ENCODE measurements around the gene FPGS.

DNA sequence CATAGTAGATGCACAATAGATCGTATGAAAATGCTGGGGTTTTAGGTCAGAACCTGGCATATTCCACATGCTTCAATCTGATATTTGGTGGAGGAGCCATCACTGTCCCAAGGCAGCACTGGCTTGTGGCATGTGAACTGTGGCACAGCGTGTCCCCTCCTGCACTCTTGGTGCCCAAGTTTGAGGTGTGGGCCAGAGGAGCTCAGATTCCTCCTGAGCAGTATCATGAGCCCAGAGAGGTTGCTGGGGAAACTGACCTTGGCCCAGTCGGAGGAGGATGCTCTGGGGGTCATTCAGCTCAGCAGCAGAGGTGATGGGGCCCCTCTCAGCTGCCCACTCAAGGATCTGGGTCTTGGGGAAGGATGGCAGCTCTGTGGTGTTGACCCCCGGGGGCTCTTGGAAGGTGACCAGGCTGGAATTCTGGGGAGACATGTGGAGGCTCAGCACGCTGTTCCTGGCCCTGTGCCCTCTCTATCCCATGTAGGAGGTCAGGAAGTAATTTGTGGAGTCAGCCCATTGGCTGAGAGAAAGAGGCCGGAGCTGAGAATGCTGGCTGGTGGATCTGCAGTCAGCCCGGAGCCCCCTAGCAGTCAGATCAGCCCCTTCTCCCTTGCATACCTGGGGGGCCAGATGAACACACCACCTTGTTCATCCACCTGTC lies 23.7 kb downstream of the FPGS start:
- TF ChIP-seq FOS (IDR thresholded peaks at IDR 0.05; ENCODE audit: low read depth, low read length) (no peak), POLR2A (IDR thresholded peaks at IDR 0.05; ENCODE audit: low read depth, low read length) (no peak), RAD21 (IDR thresholded peaks at IDR 0.05; ENCODE audit: low read length) (no peak), BHLHE40 (IDR thresholded peaks at IDR 0.05; ENCODE audit: low read depth, low read length) (no peak), SMC3 (IDR thresholded peaks at IDR 0.05; ENCODE audit: low read depth, low read length) (no peak), NFE2L2 (IDR thresholded peaks at IDR 0.05; ENCODE audit: low read depth, low read length) (no peak), MAFK (IDR thresholded peaks at IDR 0.05; ENCODE audit: low read depth, low read length) (no peak), USF2 (IDR thresholded peaks at IDR 0.05; ENCODE audit: low read depth, low read length) (no peak), MAZ (IDR thresholded peaks at IDR 0.05; ENCODE audit: borderline replicate concordance, low read depth, low read length) (no peak), CHD1 (IDR thresholded peaks at IDR 0.05; ENCODE audit: low read depth, low read length) (no peak), CEBPB (IDR thresholded peaks at IDR 0.05; ENCODE audit: low read depth, low read length) (no peak), MXI1 (IDR thresholded peaks at IDR 0.05; ENCODE audit: borderline replicate concordance, low read depth, low read length) (no peak), RFX5 (IDR thresholded peaks at IDR 0.05; ENCODE audit: low read depth, low read length) (no peak)
- TF ChIP-seq, protein P1, sequence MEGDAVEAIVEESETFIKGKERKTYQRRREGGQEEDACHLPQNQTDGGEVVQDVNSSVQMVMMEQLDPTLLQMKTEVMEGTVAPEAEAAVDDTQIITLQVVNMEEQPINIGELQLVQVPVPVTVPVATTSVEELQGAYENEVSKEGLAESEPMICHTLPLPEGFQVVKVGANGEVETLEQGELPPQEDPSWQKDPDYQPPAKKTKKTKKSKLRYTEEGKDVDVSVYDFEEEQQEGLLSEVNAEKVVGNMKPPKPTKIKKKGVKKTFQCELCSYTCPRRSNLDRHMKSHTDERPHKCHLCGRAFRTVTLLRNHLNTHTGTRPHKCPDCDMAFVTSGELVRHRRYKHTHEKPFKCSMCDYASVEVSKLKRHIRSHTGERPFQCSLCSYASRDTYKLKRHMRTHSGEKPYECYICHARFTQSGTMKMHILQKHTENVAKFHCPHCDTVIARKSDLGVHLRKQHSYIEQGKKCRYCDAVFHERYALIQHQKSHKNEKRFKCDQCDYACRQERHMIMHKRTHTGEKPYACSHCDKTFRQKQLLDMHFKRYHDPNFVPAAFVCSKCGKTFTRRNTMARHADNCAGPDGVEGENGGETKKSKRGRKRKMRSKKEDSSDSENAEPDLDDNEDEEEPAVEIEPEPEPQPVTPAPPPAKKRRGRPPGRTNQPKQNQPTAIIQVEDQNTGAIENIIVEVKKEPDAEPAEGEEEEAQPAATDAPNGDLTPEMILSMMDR (conservative IDR thresholded peaks at IDR 0.05; ENCODE audit: low read depth, low read length), result no peak
